GM13976 (cell line): ENCODE data around the gene TMEM127.
A peak's percentile ranks its signal among the peaks of the same experiment; 100 is the strongest.

Experiments used
- DNase-seq: peaks from one replicate; pipeline ENCODE4 v3.0.0; 2012; ENCODE audit warnings: low spot score
- in situ Hi-C: fragments of 300-500 bp; cut with MboI; formaldehyde crosslinking; loops from one replicate; pipeline ENCODE4 v1.12.0; 2022; ENCODE audit warnings: low sequenced_read_pairs, mixed read lengths, inconsistent platforms; ENCODE audit not compliant: unreplicated experiment
- TF ChIP-seq, protein P1 (sequence below): IDR thresholded peaks from 2 replicates; pipeline ENCODE4 v1.5.1; 2012; ENCODE audit warnings: borderline replicate concordance, mild to moderate bottlenecking; ENCODE audit not compliant: insufficient read depth; ENCODE audit errors: extremely low read depth, missing control alignments, control extremely low read depth

Gene TMEM127

DNA sequence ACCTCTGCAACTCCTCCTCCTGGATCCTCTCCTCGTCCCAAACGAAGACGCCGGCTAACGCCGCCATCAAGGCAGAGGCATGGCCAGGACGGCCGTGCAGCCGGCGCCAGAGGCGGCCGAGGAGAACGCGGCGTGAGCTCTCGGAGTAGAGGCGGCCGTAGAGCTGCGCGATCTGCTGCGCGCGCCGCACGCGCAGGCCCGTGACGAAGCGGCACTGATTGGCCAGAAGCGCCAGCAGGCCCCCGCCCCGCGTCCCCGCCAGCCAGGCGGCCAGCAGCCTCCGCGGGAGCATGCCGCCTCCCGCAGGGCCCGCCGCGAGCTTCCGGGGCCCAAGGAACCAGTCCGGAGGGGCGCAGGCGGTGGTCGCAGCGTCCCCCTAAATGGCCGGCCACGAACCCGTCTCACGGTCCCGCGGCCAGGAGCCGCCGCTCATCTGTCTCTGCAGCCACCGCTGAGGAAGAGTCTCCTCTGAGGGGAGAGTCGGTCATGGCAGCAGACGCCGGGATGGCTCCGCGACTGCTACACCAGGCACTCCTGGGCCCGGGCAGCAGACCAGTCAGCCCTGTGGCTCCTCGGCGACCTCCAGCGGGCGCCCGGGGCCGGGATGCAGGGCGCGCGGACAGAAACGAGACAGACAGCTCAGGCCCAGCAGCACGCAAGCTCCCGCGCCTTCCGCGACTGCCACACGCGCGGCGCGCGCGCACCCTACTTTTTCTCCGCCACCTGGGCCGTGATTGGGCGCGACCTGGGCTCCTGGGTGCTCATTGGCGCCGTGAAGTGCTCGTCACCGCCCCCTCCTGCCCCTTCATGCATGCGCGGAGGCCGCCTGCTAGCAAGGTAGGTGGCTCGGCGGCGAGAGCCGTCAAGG is 57.4 kb downstream of the TMEM127 start, which contains the start of gene STARD7:
STARD7 (minus strand) TSS at position 685 of the 868 bp plus-strand sequence; CDS start at position 292, 393 bp downstream.
- in situ Hi-C loops = no loop called here
- peak; percentile 97 for DNase-seq
- TF ChIP-seq, protein P1, sequence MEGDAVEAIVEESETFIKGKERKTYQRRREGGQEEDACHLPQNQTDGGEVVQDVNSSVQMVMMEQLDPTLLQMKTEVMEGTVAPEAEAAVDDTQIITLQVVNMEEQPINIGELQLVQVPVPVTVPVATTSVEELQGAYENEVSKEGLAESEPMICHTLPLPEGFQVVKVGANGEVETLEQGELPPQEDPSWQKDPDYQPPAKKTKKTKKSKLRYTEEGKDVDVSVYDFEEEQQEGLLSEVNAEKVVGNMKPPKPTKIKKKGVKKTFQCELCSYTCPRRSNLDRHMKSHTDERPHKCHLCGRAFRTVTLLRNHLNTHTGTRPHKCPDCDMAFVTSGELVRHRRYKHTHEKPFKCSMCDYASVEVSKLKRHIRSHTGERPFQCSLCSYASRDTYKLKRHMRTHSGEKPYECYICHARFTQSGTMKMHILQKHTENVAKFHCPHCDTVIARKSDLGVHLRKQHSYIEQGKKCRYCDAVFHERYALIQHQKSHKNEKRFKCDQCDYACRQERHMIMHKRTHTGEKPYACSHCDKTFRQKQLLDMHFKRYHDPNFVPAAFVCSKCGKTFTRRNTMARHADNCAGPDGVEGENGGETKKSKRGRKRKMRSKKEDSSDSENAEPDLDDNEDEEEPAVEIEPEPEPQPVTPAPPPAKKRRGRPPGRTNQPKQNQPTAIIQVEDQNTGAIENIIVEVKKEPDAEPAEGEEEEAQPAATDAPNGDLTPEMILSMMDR = no peak

DNA sequence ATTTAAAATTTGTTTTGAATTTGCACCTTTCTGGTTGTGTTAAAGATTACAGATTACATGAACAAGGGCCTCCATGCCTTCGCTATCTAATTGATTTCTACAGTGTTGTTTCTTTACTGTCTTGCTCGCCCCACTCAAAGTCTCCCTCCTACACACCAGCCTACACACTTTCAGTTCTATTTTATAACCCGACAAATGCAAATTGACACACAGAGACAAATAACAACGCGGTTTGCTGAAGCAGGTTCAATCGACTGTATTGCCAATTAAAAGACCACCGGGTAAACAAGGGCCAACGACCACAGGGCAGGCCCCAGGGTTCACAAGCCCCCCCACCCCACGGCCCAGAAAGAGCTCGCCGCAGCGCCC is 58.0 kb downstream of the TMEM127 start:
- TF ChIP-seq, protein P1 = no peak
- in situ Hi-C loops = no loop called here
- DNase-seq = peak; percentile 53

DNA sequence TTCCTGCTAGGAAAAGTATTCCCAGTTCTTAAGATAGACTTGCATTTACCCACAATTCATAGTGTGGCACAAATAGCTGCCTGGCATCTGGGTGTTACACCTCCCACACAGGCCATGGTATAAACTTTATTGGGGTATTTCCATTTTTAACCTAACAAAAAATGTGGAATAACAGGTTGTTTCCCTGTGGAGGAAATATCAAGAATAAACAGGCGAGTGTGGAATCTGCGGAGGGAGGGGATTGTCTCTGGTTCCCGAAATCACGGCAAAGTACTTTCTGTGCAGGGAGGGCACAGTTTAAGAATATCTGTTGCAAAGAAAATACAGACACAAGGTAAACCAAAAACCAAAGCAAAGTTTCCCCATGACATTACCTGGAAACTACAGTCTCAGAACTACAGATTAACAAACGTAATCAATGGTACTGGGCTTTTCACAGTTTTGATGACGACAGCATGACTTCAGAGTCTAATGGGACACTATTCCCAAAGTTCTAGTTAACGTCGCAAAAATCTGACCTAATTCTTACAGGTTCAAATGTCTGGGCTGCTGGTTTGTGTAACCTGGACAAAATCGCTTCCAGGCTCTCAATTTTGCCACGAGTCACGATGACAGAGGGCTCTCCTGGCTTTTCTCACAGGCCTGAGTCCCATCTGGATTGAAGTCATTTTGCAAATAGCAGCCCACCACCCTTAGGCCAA is 58.6 kb downstream of the TMEM127 start:
- in situ Hi-C loops = no loop called here
- DNase-seq = no peak
- TF ChIP-seq, protein P1 = no peak

DNA sequence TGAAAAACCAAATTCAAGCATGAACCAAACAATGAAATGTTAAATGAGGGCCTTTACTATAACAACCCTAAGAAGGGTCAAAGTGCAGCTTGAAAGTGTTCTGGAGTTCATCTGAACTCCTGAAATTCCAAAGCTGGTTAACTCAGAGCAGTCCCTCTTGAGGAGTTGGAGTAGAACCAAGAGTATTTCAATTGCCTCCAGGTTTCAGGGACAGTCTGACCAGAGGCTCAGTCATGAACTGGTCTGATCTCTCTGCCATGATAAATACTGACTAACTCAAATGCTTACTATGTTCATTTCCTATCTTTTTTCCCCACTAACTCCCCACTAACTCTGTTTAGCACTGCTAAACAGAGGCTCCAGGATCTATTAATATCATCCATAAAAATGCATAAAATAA is 59.9 kb downstream of the TMEM127 start:
- no peak for DNase-seq
- in situ Hi-C loops = no loop called here

DNA sequence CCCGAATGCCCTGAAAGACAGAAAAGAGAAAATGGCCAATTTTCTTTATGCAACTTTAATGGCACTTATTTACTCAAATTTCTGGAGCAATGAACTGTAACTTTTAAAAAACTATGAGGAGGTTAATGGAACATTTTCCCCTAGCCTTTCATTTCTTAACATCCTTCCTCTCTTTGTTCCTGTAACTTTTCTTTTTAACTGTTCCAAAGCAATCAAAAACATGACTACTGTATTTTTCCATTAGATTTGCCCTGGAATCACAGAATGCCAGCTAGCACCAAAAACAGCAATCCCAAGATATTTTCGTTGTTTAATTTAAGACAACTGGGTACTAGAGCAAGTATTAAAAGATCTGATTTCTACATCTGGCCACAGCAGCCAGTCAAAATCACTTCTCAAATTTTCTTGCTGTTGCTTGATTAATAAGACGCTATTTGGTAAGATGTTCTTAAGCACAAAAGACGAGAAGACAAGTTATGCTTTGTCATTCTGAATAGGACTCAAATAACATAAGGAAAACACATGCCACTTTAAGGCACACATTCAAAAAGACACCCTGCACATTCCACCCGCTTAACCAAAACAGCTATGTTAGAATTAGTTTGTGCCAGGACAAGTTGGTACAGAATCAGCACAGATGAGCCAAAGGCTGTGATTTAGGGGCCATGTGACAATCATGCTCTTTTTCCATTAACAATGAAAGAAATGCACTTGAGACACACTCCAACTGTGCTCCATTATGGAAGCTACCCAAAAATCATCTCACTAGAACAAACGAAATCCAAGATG is 60.8 kb downstream of the TMEM127 start:
- in situ Hi-C loops = no loop called here
- no peak for DNase-seq
- TF ChIP-seq, protein P1 = no peak

More for the DNA sequence above, 59.9 kb downstream of the TMEM127 start:
- TF ChIP-seq, protein P1 = no peak
